HG03442 (cell line): ENCODE data around the gene LIN37.
"Not testable (repeated sequence)": the region's sequence is repeated elsewhere in the genome, so short reads cannot be mapped to it uniquely, and the experiment has no call there.

ENCODE experiments used
- ATAC-seq: cut with Tn5 transposase; IDR thresholded peaks from one replicate; pipeline ENCODE4 v1.9.1; 2021; ENCODE audit warnings: mild to moderate bottlenecking, moderate library complexity; ENCODE audit not compliant: unreplicated experiment

Gene LIN37

GRCh38 chr19:35772362-35772761 is 24.0 kb downstream of the LIN37 start:
- not testable (repeated sequence) for ATAC-seq

GRCh38 chr19:35773020-35773806 is 24.8 kb downstream of the LIN37 start:
- no peak for ATAC-seq

- ATAC-seq, result no peak
These were observed 26.1 kb downstream of the LIN37 start for GRCh38 chr19:35774274-35775045.

- no peak for ATAC-seq
These were observed 26.6 kb downstream of the LIN37 start for GRCh38 chr19:35775046-35775297.

GRCh38 chr19:35775298-35776101 is 27.1 kb downstream of the LIN37 start, which contains the start of gene ARHGAP33:
Gene ARHGAP33 (plus strand): TSS chr19:35775564. CDS start chr19:35775659, 95 bp downstream.
- ATAC-seq, result peak; percentile 89

- ATAC-seq, result no peak
These were observed 27.9 kb downstream of the LIN37 start for GRCh38 chr19:35776102-35776788.

GRCh38 chr19:35777086-35777841 is 28.9 kb downstream of the LIN37 start:
- ATAC-seq, result no peak

GRCh38 chr19:35777961-35778360 is 29.6 kb downstream of the LIN37 start:
- no peak for ATAC-seq

GRCh38 chr19:35779033-35779432 is 30.7 kb downstream of the LIN37 start:
- ATAC-seq, result no peak

GRCh38 chr19:35780058-35780457 is 31.7 kb downstream of the LIN37 start:
- ATAC-seq, result no peak

GRCh38 chr19:35780717-35781116 is 32.3 kb downstream of the LIN37 start:
- ATAC-seq, result no peak

GRCh38 chr19:35781650-35782049 is 33.3 kb downstream of the LIN37 start:
- ATAC-seq, result no peak

- ATAC-seq, result no peak
These were observed 34.2 kb downstream of the LIN37 start for GRCh38 chr19:35782589-35782988.

GRCh38 chr19:35783469-35784434 is 35.4 kb downstream of the LIN37 start:
- ATAC-seq, result no peak

- ATAC-seq, result no peak
These were observed 36.3 kb downstream of the LIN37 start for GRCh38 chr19:35784503-35785338.

GRCh38 chr19:35785339-35785627 is 36.9 kb downstream of the LIN37 start:
- no peak for ATAC-seq

GRCh38 chr19:35786299-35787160 is 38.2 kb downstream of the LIN37 start:
- no peak for ATAC-seq
